ENCODE data around the gene ACACA. TPM values are rescaled to one million over a fixed set of nuclear protein-coding genes. Genes with fewer than 3 reads are reported as not detected.

ACACA gene
- total and polyA plus RNA-seq, 9 of the 15 experiments (the other 6 are each of a cell fraction or from before 2014, with no cell fraction given), result 35.9 to 135 (median 88.4) TPM

GRCh38 chr17:37137070-37137610 is 269.5 kb downstream of the ACACA start:
- H3K79me2 ChIP-seq (ENCODE audit: control insufficient read depth, insufficient read depth, low read length), result no peaks in the 10 kb centered on the region
- H3K27ac ChIP-seq (ENCODE audit: extremely low read depth, low read depth, low read length), result no peak overlapping the region
- no peak overlapping the region for H3K9ac ChIP-seq (ENCODE audit: insufficient read depth in 1 of 2, low read depth in 2 of 2, low read length in 2 of 2)
- H3K4me1 ChIP-seq (replicated peaks in 1 of 2; ENCODE audit: control insufficient read depth in 2 of 2, insufficient read depth in 2 of 2, low read length in 2 of 2), result peaks cover 0 to 16% of the 10 kb centered on the region in 2 experiments; a peak in 3 of 5 replicates
- no peak overlapping the region for H3K4me2 ChIP-seq (ENCODE audit: insufficient read depth, low read length)
- no peaks in the 10 kb centered on the region for H3K27me3 ChIP-seq (ENCODE audit: control insufficient read depth in 2 of 2, insufficient read depth in 2 of 2, low read length in 2 of 2)
- ATAC-seq, result no peak
- no peaks in the 10 kb centered on the region for H4K20me1 ChIP-seq (replicated peaks; ENCODE audit: control insufficient read depth, insufficient read depth, low read length)
- FAIRE-seq, result no peak
- WGBS (ENCODE audit: insufficient coverage, low coverage, missing lambda C conversion rate), result 89% methylated on average over 4 of the region's 4 CpGs
- H3K36me3 ChIP-seq (ENCODE audit: control insufficient read depth, insufficient read depth, low read length), result peaks cover 82% of the 10 kb centered on the region; the same call in 2 of the 3 replicates
- no peaks in the 10 kb centered on the region for H3K9me1 ChIP-seq (ENCODE audit: control insufficient read depth, insufficient read depth, low read length)
- no peak overlapping the region for H2AFZ ChIP-seq (ENCODE audit: low read depth, low read length)
- POLR2A ChIA-PET, result interaction anchor here (1.0 kb wide), 1 partner anchor 13 kb away, joined by 3 read pairs; no protein-coding TSS in a partner anchor
- no peak for DNase-seq (ENCODE audit: extremely low read depth in 1 of 4, low spot score in 3 of 4)
- in situ Hi-C loops (cut with MboI), result no loop called here
- intact Hi-C loops (cut with micrococcal nuclease), result no loop called here
- CTCF ChIA-PET (ENCODE audit: low intra/inter-chr PET ratio), result no interaction called here
- no peaks in the 10 kb centered on the region for H3K9me3 ChIP-seq (replicated peaks; ENCODE audit: control insufficient read depth, insufficient read depth, low read depth, low read length)
- BruUV-seq (replicated peaks), result no TSS peak
- H3K4me3 ChIP-seq, result no peak overlapping the region
- TF ChIP-seq CEBPG (CRISPR knock-in tag; IDR thresholded peaks at IDR 0.05) (no peak), CEBPG (tag; conservative IDR thresholded peaks at IDR 0.05 in 1 of 2, IDR thresholded peaks at IDR 0.05 in 1 of 2) (no peak), ZNF23 (CRISPR knock-in tag; IDR thresholded peaks at IDR 0.05) (no peak), MITF (IDR thresholded peaks at IDR 0.05) (no peak), CLOCK (CRISPR knock-in tag; IDR thresholded peaks at IDR 0.05; ENCODE audit: borderline replicate concordance) (no peak), CTCFL (IDR thresholded peaks at IDR 0.05; ENCODE audit: borderline replicate concordance, insufficient read depth, low read depth, low read length, poor library complexity, severe bottlenecking) (no peak), CTCF (IDR thresholded peaks at IDR 0.05 in 2 of 3, conservative IDR thresholded peaks at IDR 0.05 in 1 of 3; ENCODE audit: insufficient read depth in 2 of 3, low read depth in 1 of 3, low read length in 3 of 3) (no peak), SETDB1 (IDR thresholded peaks at IDR 0.05; ENCODE audit: low read length) (no peak), MTF1 (CRISPR knock-in tag; IDR thresholded peaks at IDR 0.05; ENCODE audit: borderline replicate concordance) (no peak), ZNF184 (CRISPR knock-in tag; IDR thresholded peaks at IDR 0.05) (no peak)

All from K562 (cell line).